ENCODE data around the gene CACNA1S.

DNA sequence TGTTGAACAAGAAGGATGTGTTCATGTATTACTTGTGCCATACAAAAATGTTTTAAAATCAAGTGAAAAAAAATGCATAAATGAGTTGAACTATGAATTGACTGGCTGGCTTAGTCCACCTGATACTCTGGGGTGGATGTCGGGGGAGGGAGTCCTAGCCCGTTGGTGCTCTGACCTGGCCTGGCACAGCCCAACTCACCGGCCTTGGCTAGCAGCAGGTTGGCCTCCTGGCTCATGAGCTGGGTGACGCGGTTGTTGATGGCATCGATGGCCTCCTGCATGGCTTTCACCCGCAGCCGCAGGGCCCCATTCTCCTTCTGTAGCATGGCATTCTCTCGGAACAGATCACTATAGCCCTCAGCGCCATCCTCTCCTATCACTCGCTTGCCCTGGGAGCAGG, 110.3 kb downstream of the CACNA1S start:
- TF ChIP-seq, protein P1, sequence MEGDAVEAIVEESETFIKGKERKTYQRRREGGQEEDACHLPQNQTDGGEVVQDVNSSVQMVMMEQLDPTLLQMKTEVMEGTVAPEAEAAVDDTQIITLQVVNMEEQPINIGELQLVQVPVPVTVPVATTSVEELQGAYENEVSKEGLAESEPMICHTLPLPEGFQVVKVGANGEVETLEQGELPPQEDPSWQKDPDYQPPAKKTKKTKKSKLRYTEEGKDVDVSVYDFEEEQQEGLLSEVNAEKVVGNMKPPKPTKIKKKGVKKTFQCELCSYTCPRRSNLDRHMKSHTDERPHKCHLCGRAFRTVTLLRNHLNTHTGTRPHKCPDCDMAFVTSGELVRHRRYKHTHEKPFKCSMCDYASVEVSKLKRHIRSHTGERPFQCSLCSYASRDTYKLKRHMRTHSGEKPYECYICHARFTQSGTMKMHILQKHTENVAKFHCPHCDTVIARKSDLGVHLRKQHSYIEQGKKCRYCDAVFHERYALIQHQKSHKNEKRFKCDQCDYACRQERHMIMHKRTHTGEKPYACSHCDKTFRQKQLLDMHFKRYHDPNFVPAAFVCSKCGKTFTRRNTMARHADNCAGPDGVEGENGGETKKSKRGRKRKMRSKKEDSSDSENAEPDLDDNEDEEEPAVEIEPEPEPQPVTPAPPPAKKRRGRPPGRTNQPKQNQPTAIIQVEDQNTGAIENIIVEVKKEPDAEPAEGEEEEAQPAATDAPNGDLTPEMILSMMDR (IDR thresholded peaks at IDR 0.05): no peak
- TF ChIP-seq POLR2A (IDR thresholded peaks at IDR 0.05) (no peak), EP300 (IDR thresholded peaks at IDR 0.05) (no peak)

Measured in sigmoid colon (tissue), 4 donors.